ENCODE data around the gene RBPJ.

The RBPJ gene

DNA sequence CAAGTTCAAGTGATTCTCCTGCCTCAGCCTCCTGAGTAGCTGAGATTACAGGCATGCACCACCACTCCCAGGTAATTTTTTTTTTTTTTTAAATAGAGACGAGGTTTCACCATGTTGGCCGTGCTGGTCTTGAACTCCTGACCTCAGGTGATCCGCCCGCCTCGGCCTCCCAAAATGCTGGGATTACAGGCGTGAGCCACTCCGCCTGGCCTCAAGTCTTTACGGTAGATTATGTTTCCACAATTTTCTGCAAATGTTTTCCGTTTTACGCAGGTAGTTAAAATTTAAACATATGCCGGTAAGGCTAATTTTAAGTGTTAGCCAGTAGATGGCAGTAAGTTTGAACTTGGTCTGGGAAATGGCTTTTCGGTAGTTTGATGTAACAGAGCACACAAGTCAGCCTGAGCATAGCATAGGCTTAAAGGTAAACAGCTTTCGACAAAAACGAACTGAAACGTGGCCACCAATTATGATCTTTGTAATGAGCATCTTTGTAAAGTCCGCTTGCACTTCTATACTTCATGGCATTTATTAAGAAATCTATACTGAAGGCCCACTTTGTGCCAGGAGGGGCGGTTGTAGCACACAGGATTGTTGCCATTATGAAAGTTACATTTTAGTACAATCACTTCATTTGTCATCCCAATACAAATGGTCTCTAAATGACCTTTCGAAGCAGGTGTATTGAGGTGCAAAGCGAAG is 138.4 kb downstream of the RBPJ start:
- ChIA-PET POLR2A (no interaction called here), CTCF (interaction anchor here (1.0 to 2.2 kb wide), 11 partner anchors 10 to 560 kb away, joined by 3 to 10 read pairs (median 3); no protein-coding TSS in a partner anchor)
- peak; percentile 65 for DNase-seq (ENCODE audit: extremely low spot score)
- TF ChIP-seq, protein P1, sequence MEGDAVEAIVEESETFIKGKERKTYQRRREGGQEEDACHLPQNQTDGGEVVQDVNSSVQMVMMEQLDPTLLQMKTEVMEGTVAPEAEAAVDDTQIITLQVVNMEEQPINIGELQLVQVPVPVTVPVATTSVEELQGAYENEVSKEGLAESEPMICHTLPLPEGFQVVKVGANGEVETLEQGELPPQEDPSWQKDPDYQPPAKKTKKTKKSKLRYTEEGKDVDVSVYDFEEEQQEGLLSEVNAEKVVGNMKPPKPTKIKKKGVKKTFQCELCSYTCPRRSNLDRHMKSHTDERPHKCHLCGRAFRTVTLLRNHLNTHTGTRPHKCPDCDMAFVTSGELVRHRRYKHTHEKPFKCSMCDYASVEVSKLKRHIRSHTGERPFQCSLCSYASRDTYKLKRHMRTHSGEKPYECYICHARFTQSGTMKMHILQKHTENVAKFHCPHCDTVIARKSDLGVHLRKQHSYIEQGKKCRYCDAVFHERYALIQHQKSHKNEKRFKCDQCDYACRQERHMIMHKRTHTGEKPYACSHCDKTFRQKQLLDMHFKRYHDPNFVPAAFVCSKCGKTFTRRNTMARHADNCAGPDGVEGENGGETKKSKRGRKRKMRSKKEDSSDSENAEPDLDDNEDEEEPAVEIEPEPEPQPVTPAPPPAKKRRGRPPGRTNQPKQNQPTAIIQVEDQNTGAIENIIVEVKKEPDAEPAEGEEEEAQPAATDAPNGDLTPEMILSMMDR (IDR thresholded peaks at IDR 0.05; ENCODE audit: control extremely low read depth, extremely low read depth, low read depth, missing control alignments): peak; percentile 55

DNA sequence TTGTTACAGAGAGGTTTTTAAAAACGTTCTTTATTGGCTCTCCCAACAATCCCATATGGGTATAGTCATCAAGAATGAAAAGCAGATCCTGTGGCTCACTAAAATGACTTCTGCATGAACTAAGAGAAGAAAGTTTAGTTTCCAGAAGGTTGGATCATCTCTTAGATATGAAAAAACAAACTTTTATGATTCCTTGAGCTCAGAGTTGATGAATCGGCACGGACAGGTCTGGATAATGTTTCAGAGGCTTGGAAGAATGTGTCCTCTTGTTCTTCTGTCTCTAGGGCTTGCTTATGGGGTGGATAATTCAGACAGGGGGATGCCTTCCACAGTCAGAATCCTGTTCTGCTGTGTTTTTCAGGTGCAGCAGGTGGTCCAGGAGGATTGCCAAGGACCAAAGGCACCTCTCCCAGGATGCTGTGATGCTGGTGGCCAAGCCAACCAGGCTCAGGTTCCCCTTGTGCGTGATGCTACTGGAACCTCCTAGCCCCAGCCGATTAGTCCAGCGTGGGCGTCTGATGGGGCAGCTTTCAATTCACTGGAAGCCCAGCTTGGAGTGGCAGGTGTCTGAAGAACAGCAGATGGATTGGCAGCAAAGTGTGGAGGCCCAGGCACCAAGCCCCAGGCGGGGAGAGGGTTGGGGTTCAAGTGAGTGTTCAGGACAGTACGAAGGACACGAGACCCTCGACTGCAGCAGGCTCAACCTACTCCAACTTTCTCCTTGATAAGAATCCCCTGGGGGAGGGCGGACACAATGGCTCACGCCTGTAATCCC is 139.1 kb downstream of the RBPJ start:
- POLR2A ChIA-PET: no interaction called here
- CTCF ChIA-PET: interaction anchor here (1.0 to 2.1 kb wide), 11 partner anchors 10 to 559 kb away, joined by 3 to 5 read pairs (median 4); no protein-coding TSS in a partner anchor
- DNase-seq (ENCODE audit: extremely low spot score): no peak
- TF ChIP-seq, protein P1 (IDR thresholded peaks at IDR 0.05; ENCODE audit: control extremely low read depth, extremely low read depth, low read depth, missing control alignments): no peak

DNA sequence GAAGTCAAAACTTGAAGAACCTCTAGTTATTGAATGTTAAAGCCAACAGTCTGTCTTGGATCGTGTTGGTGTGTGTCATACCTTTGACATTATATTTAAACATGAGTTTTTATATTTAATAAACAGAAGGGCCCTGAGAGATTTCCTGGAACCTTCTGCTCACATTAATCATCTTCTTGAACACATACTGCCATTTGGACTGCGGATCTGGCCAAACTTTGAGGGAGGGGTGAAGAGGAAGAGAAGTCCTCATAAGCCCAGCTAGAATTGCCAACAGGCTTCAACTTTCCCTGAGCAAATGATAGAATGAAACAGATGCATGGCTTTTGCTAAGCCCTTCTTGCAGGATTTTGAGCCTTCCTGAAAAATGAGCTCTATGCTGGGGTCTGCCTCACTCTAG is 142.1 kb downstream of the RBPJ start:
- DNase-seq (ENCODE audit: extremely low spot score): no peak
- TF ChIP-seq, protein P1 (IDR thresholded peaks at IDR 0.05; ENCODE audit: control extremely low read depth, extremely low read depth, low read depth, missing control alignments): no peak
- ChIA-PET CTCF (interaction anchor here (0.7 to 2.8 kb wide), 4 partner anchors 8 to 257 kb away, joined by 3 to 10 read pairs (median 5); no protein-coding TSS in a partner anchor), POLR2A (no interaction called here)

DNA sequence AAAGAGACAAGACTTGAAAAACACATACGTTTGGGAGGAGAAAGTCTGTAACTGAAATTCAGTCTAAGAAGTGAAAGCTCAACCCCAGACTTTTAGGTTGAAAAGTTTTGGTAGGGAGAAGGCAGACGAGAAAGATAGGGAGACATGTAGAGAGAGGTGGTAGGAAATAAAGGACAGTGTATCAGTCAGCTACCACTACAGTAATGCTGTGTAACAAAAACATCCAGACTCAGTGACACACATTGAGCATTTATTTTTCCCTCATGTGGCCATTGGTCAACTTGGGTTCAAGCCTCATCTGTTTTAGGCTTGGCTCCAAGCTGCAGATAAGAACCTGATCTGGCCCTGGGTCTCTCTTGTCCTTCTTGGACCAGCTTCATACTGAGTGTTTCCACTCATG is 142.6 kb downstream of the RBPJ start:
- DNase-seq (ENCODE audit: extremely low spot score): no peak
- TF ChIP-seq, protein P1 (IDR thresholded peaks at IDR 0.05; ENCODE audit: control extremely low read depth, extremely low read depth, low read depth, missing control alignments): no peak
- ChIA-PET CTCF (interaction anchor here (1.4 to 2.8 kb wide), 2 partner anchors 8 to 256 kb away, joined by 5 to 10 read pairs; no protein-coding TSS in a partner anchor), POLR2A (no interaction called here)

DNA sequence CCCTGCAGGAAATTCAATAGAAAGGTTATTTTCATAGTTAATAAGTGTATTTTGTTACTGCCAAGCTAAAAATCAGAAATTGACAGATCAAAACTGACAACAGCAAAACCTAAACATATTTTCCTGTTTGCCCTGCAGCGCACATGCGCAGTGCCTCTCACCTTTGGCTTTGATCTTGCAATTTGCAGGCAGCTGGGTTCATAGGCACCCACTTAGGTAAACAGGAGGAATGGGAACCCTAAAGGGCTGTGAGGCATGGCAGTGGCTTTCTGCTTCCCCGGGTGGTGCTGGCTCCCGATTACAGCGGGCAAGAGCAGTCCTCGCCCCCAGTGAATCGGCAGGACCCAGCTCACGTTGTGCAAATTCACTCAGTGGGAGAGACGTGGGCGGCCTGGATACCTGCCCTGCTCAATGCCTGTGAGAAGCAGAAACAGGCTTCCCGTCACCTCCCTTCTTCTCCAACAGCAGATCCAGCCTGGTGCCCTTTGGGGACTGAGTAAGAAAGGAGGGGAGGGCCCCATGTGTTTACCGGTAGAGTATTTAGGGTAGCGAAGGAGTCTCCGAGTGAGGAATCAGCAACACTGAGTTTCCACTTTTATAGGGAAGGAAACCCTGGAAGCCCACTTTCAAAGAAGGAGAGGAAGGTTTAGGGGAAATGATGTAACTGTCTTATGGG is 143.7 kb downstream of the RBPJ start:
- ChIA-PET POLR2A (no interaction called here), CTCF (interaction anchor here (1.3 kb wide), 1 partner anchor 9 kb away, joined by 3 read pairs; no protein-coding TSS in a partner anchor)
- DNase-seq (ENCODE audit: extremely low spot score): no peak
- TF ChIP-seq, protein P1 (IDR thresholded peaks at IDR 0.05; ENCODE audit: control extremely low read depth, extremely low read depth, low read depth, missing control alignments): no peak

DNA sequence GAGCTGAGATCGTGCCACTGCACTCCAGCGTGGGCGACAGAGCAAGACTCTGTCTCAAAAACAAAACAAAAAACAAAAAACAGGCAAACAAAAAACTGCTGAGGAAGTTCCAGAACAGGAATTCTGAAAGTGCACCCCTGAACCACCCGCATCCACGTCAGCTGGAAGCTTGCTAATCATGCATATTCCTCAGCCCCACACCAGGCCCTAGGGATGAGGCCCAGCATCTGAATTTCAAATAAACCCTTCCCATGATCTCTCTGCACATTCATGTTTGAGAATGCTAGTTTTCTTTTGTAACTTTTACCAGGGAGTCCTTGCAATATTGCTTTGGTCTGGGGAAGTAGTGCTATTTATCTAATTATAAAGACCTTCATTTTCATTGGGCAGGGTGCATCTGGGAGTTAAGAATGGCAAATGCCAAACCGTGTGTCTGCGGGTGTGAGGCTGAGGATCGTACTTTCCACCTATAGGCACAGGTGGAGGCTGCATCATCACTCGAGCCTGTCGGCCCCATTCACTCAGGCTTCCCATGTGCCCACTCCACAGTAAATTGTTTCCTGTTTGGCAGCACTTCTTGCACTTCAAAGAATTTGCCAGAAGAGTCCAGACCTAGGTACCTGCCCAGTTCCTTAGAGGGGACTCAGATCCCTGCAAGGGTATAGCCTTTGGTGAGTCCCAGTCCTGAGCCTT is 145.9 kb downstream of the RBPJ start:
- DNase-seq (ENCODE audit: extremely low spot score): no peak
- TF ChIP-seq, protein P1 (IDR thresholded peaks at IDR 0.05; ENCODE audit: control extremely low read depth, extremely low read depth, low read depth, missing control alignments): no peak
- ChIA-PET POLR2A (no interaction called here), CTCF (no interaction called here)

Measured in GM10248 (cell line).